Thyroid gland (tissue), 4 donors: ENCODE data around the gene UBE2E2.

ENCODE experiments used
- POLR2A ChIP-seq, 2 donors: fragments of 450-650 bp; IDR thresholded peaks; one replicate each; pipeline ENCODE4 v1.6.1; 2017; ENCODE audit warnings: antibody characterized with exemption in 2 of 2, mild to moderate bottlenecking in 2 of 2, moderate library complexity in 1 of 2
- TF ChIP-seq, protein P1 (sequence below), 6 experiments: fragments of 200-600 bp in 3 of 6; fragments of 450-650 bp in 3 of 6; sonication (generic) in 3 of 6; IDR thresholded peaks; one replicate each; pipeline ENCODE4 v1.5.1; 2016 to 2019; ENCODE audit warnings: antibody characterized with exemption in 6 of 6, mild to moderate bottlenecking in 2 of 6, inconsistent platforms in 1 of 6, moderate library complexity in 1 of 6

DNA sequence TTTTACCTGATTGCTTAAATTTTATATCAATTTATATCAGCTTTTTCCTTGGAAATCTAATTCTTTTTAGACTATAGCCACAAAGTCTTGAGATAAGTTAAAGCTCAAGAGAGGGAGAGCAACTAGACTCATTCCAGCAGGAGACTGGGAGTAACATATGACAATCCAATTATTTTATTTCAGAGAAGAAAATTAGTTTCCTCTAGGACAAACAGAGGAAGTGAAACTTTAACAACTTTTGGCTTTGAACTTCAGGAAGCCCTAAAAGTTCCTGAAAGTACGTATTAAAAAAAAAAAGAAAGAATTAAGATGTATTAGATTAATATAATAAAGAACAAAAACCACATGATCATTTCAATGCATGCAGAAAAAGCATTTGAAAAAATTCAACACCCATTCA lies 13.9 kb upstream of the UBE2E2 start:
- TF ChIP-seq, protein P1, sequence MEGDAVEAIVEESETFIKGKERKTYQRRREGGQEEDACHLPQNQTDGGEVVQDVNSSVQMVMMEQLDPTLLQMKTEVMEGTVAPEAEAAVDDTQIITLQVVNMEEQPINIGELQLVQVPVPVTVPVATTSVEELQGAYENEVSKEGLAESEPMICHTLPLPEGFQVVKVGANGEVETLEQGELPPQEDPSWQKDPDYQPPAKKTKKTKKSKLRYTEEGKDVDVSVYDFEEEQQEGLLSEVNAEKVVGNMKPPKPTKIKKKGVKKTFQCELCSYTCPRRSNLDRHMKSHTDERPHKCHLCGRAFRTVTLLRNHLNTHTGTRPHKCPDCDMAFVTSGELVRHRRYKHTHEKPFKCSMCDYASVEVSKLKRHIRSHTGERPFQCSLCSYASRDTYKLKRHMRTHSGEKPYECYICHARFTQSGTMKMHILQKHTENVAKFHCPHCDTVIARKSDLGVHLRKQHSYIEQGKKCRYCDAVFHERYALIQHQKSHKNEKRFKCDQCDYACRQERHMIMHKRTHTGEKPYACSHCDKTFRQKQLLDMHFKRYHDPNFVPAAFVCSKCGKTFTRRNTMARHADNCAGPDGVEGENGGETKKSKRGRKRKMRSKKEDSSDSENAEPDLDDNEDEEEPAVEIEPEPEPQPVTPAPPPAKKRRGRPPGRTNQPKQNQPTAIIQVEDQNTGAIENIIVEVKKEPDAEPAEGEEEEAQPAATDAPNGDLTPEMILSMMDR (IDR thresholded peaks at IDR 0.05) = no peak
- no peak for TF ChIP-seq POLR2A (IDR thresholded peaks at IDR 0.05)
